Caco-2 (cell line): ENCODE results near the gene PACSIN2. TPM values are rescaled to one million over a fixed set of nuclear protein-coding genes. Genes with fewer than 3 reads are reported as not detected.

Experiments used
- BruUV-seq: library from RNA; stranded (reverse); fragments of 400-500 nt; replicated peaks from 2 replicates; lab custom pipeline; 2021; lab: Mats Ljungman, UMichigan
- CTCF ChIA-PET: fragments of 300-600 bp; sonication (Branson Sonifier 250); formaldehyde crosslinking; loops from one replicate; lab custom pipeline; 2022; ENCODE audit warnings: antibody characterized with exemption; lab: Charles Lee
- POLR2A ChIA-PET: fragments of 300-600 bp; sonication (Branson Sonifier 250); formaldehyde crosslinking; loops from one replicate; lab custom pipeline; 2022; ENCODE audit warnings: antibody characterized with exemption; lab: Charles Lee
- DNase-seq, 2 experiments: peaks; one replicate each; pipeline versions ENCODE4 v3.0.0 to v3.0.0-alpha.2; 2020 to 2022
- H3K27me3 ChIP-seq: replicated peaks from 2 replicates; pipeline ENCODE4 v1.6.0; 2011; ENCODE audit warnings: low read length; ENCODE audit not compliant: control insufficient read depth, insufficient read depth
- H3K36me3 ChIP-seq: 2 replicates; pipeline ENCODE4 v1.5.1; 2011; ENCODE audit warnings: low read length; ENCODE audit not compliant: control insufficient read depth, insufficient read depth
- H3K4me1 ChIP-seq: fragments of 250-450 bp; sonication (Bioruptor Pico); 2 replicates; pipeline ENCODE4 v1.5.1; 2020; ENCODE audit warnings: mild to moderate bottlenecking
- H3K4me3 ChIP-seq: 2 replicates; pipeline ENCODE4 v1.5.1; 2011; ENCODE audit warnings: low read depth, mild to moderate bottlenecking, control low read depth, low read length
- H3K9me3 ChIP-seq: fragments of 250-450 bp; sonication (Bioruptor Pico); 2 replicates; pipeline ENCODE4 v1.5.1; 2020; ENCODE audit warnings: mild to moderate bottlenecking, moderate library complexity
- H3K27ac Mint-ChIP-seq: one replicate; pipeline ENCODE4 v1.8.0; 2022; ENCODE audit warnings: mixed read lengths; ENCODE audit not compliant: unreplicated experiment
- H3K27me3 Mint-ChIP-seq: one replicate; pipeline ENCODE4 v1.8.0; 2022; ENCODE audit warnings: mixed read lengths; ENCODE audit not compliant: insufficient read depth, unreplicated experiment
- H3K36me3 Mint-ChIP-seq: one replicate; pipeline ENCODE4 v1.8.0; 2022; ENCODE audit warnings: mild to moderate bottlenecking, mixed read lengths; ENCODE audit not compliant: insufficient read depth, unreplicated experiment
- H3K4me1 Mint-ChIP-seq: one replicate; pipeline ENCODE4 v1.8.0; 2022; ENCODE audit warnings: low read depth, mixed read lengths; ENCODE audit not compliant: unreplicated experiment
- H3K4me3 Mint-ChIP-seq: one replicate; pipeline ENCODE4 v1.8.0; 2022; ENCODE audit warnings: mild to moderate bottlenecking, moderate library complexity, mixed read lengths; ENCODE audit not compliant: unreplicated experiment
- H3K9me3 Mint-ChIP-seq: one replicate; pipeline ENCODE4 v1.8.0; 2022; ENCODE audit warnings: mixed read lengths; ENCODE audit not compliant: unreplicated experiment
- intact Hi-C: fragments of 100-400 bp; cut with micrococcal nuclease; formaldehyde crosslinking; loops from one replicate; pipeline ENCODE4 v1.10.0; 2022; ENCODE audit not compliant: unreplicated experiment
- total RNA-seq: library from RNA; stranded (reverse); gene quantifications from 2 replicates; pipeline ENCODE4 v1.2.3, GENCODE V29; 2022
- TF ChIP-seq, protein P1 (sequence below), 2 experiments: fragments of 200-600 bp in 1 of 2; IDR thresholded peaks; 1 replicate in 1 of 2; 2 replicates in 1 of 2; pipeline versions ENCODE4 v1.5.1 to v1.8.0; 2011 to 2022; ENCODE audit warnings: antibody characterized with exemption in 1 of 2, control low read depth in 1 of 2, inconsistent platforms in 1 of 2, low read depth in 1 of 2, low read length in 1 of 2, mild to moderate bottlenecking in 1 of 2, moderate library complexity in 1 of 2; ENCODE audit not compliant: insufficient read depth in 1 of 2, severe bottlenecking in 1 of 2, unreplicated experiment in 1 of 2

Gene PACSIN2
- total RNA-seq, 1 experiment from 2014 or later = 122 TPM

GRCh38 chr22:43038325-43038724 is 23.4 kb upstream of the PACSIN2 start:
- Mint-ChIP-seq H3K9me3 (no peaks in the 10 kb centered on the region), H3K36me3 (no peaks in the 10 kb centered on the region), H3K4me3 (no peak overlapping the region), H3K27ac (no peak overlapping the region), H3K27me3 (no peaks in the 10 kb centered on the region), H3K4me1 (no peaks in the 10 kb centered on the region)
- DNase-seq = no peak
- intact Hi-C loops = no loop called here
- H3K27me3 ChIP-seq = no peaks in the 10 kb centered on the region
- no peaks in the 10 kb centered on the region for H3K36me3 ChIP-seq
- H3K4me3 ChIP-seq = no peak overlapping the region
- TF ChIP-seq, protein P1, sequence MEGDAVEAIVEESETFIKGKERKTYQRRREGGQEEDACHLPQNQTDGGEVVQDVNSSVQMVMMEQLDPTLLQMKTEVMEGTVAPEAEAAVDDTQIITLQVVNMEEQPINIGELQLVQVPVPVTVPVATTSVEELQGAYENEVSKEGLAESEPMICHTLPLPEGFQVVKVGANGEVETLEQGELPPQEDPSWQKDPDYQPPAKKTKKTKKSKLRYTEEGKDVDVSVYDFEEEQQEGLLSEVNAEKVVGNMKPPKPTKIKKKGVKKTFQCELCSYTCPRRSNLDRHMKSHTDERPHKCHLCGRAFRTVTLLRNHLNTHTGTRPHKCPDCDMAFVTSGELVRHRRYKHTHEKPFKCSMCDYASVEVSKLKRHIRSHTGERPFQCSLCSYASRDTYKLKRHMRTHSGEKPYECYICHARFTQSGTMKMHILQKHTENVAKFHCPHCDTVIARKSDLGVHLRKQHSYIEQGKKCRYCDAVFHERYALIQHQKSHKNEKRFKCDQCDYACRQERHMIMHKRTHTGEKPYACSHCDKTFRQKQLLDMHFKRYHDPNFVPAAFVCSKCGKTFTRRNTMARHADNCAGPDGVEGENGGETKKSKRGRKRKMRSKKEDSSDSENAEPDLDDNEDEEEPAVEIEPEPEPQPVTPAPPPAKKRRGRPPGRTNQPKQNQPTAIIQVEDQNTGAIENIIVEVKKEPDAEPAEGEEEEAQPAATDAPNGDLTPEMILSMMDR (IDR thresholded peaks at IDR 0.05; ENCODE audit: insufficient read depth in 1 of 2, low read depth in 1 of 2, low read length in 1 of 2, severe bottlenecking in 1 of 2, unreplicated experiment in 1 of 2) = no peak
- no peaks in the 10 kb centered on the region for H3K9me3 ChIP-seq
- BruUV-seq = no TSS peak
- no peaks in the 10 kb centered on the region for H3K4me1 ChIP-seq
- ChIA-PET POLR2A (no interaction called here), CTCF (interaction anchor here (0.7 kb wide), 1 partner anchor 48 kb away, joined by 3 read pairs; no protein-coding TSS in a partner anchor)

DNA sequence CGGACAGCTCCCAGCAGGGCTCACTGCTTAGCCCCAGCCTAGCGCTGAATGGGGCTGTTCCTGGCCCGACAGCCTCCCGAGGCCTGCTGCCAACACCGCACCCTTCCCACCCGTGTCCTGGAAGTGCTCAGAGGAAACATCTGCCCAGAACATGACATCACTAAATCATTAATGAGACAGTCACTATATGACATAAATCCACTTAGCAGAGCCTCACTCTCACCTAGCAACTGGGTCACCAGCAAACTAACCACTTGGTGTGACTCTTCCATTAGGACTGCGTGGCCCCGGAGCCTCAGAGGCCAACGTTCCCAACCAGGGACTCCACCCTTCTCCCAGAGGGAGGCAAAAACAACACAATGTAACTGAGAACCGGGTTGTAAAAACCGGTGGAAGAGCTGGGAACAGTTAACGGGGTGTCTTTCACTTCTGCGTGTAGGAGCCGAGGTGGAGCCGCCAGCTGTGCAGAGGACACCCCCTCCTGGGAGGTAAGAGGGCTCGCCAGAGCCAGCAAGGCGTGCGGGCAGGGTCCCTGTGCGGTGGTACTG is 21.4 kb upstream of the PACSIN2 start:
- DNase-seq = no peak
- CTCF ChIA-PET = no interaction called here
- H3K27ac Mint-ChIP-seq = no peak overlapping the region
- Histone ChIP-seq H3K36me3 (no peaks in the 10 kb centered on the region), H3K4me3 (no peak overlapping the region), H3K9me3 (no peaks in the 10 kb centered on the region), H3K4me1 (no peaks in the 10 kb centered on the region), H3K27me3 (no peaks in the 10 kb centered on the region)
- H3K4me3 Mint-ChIP-seq = no peak overlapping the region
- POLR2A ChIA-PET = no interaction called here
- H3K36me3 Mint-ChIP-seq = no peaks in the 10 kb centered on the region
- no peaks in the 10 kb centered on the region for H3K4me1 Mint-ChIP-seq
- no peaks in the 10 kb centered on the region for H3K9me3 Mint-ChIP-seq
- TF ChIP-seq, protein P1 (IDR thresholded peaks at IDR 0.05; ENCODE audit: insufficient read depth in 1 of 2, low read depth in 1 of 2, low read length in 1 of 2, severe bottlenecking in 1 of 2, unreplicated experiment in 1 of 2) = no peak
- no TSS peak for BruUV-seq
- intact Hi-C loops = no loop called here
- H3K27me3 Mint-ChIP-seq = no peaks in the 10 kb centered on the region

DNA sequence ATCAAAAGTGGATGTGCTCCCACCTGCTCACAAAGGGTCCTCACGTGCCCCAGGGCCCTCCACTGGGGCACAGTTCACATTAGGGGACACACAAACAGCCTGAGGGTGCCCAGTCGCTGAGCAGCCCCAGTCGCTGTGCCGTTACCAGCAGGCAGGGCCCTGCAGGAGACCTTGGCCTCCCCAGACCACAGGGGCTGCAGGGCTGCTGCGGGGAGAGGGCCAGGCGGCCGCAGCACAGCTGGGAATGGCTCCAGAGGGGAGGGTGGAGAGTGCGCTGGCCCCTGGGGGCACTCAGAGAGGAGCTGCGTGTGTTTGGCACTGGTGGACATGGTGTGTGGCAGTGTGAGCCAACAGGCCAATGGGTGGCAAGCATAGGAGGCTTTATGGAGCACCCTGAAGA is 20.3 kb upstream of the PACSIN2 start:
- Mint-ChIP-seq H3K27ac (peak overlapping the region; percentile 21), H3K36me3 (no peaks in the 10 kb centered on the region), H3K9me3 (no peaks in the 10 kb centered on the region), H3K4me3 (no peak overlapping the region), H3K4me1 (no peaks in the 10 kb centered on the region), H3K27me3 (no peaks in the 10 kb centered on the region)
- DNase-seq = no peak
- no peaks in the 10 kb centered on the region for H3K4me1 ChIP-seq
- POLR2A ChIA-PET = no interaction called here
- no peaks in the 10 kb centered on the region for H3K27me3 ChIP-seq
- no peaks in the 10 kb centered on the region for H3K36me3 ChIP-seq
- no TSS peak for BruUV-seq
- H3K4me3 ChIP-seq = no peak overlapping the region
- H3K9me3 ChIP-seq = no peaks in the 10 kb centered on the region
- CTCF ChIA-PET = no interaction called here
- intact Hi-C loops = no loop called here
- TF ChIP-seq, protein P1 (IDR thresholded peaks at IDR 0.05; ENCODE audit: insufficient read depth in 1 of 2, low read depth in 1 of 2, low read length in 1 of 2, severe bottlenecking in 1 of 2, unreplicated experiment in 1 of 2) = no peak
